GM12878 (cell line): ENCODE data around the gene VTI1A. TPM values are rescaled to one million over a fixed set of nuclear protein-coding genes. Genes with fewer than 3 reads are reported as not detected.

Experiments used
- ATAC-seq: fragments of 200-7000 bp; cut with Tn5 transposase; 3 replicates; pipeline ENCODE4 v1.9.1; 2020; ENCODE audit warnings: mild to moderate bottlenecking, moderate library complexity
- BruUV-seq: library from RNA; stranded (reverse); fragments of 400-500 nt; replicated peaks from 2 replicates; lab custom pipeline; 2021; lab: Mats Ljungman, UMichigan
- CTCF ChIA-PET: fragments of 300-600 bp; sonication (Branson Sonifier 250); formaldehyde crosslinking; extraction: SDS; loops from one replicate; lab custom pipeline; 2021; ENCODE audit warnings: inconsistent platforms; lab: Yijun Ruan, JAX
- POLR2A ChIA-PET: fragments of 350-600 bp; formaldehyde crosslinking; extraction: SDS; loops from one replicate; lab custom pipeline; 2021; ENCODE audit warnings: inconsistent platforms; lab: Charles Lee
- RAD21 ChIA-PET: fragments of 300-600 bp; sonication (Branson Sonifier 250); formaldehyde crosslinking; loops from one replicate; lab custom pipeline; 2023; ENCODE audit warnings: antibody characterized with exemption; ENCODE audit not compliant: unreplicated experiment; lab: Charles Lee
- SMC1A ChIA-PET: fragments of 300-600 bp; sonication (Branson Sonifier 250); formaldehyde crosslinking; loops from one replicate; lab custom pipeline; 2023; ENCODE audit not compliant: unreplicated experiment, uncharacterized antibody; lab: Charles Lee
- DNase-seq: peaks from one replicate; pipeline ENCODE4 v3.0.0-alpha.2; 2011; ENCODE audit warnings: low read depth, low spot score
- FAIRE-seq: peaks from 3 replicates; lab custom pipeline; 2011; peaks lifted over from hg19 to GRCh38; lab: Jason Lieb, UNC
- H2AFZ ChIP-seq: 2 replicates; pipeline ENCODE4 v1.6.0; 2011; ENCODE audit warnings: low read depth, low read length, control low read depth; ENCODE audit not compliant: control insufficient read depth
- H3K27ac ChIP-seq: 2 replicates; pipeline ENCODE4 v1.5.1; 2011; ENCODE audit warnings: control low read depth; ENCODE audit not compliant: control insufficient read depth, insufficient read depth
- H3K27me3 ChIP-seq, 2 experiments: replicated peaks in 1 of 2; 2 replicates each; pipeline versions ENCODE4 v1.6.0 to v1.6.1; 2011; ENCODE audit warnings: low read length in 1 of 2; ENCODE audit not compliant: control insufficient read depth in 2 of 2, insufficient read depth in 2 of 2
- H3K36me3 ChIP-seq, 2 experiments: 2 replicates each; pipeline ENCODE4 v1.5.1; 2011; ENCODE audit warnings: low read length in 1 of 2; ENCODE audit not compliant: control insufficient read depth in 2 of 2, insufficient read depth in 2 of 2
- H3K4me1 ChIP-seq: 2 replicates; pipeline ENCODE4 v1.6.1; 2011; ENCODE audit warnings: mild to moderate bottlenecking, low read length, moderate library complexity, mixed read lengths; ENCODE audit not compliant: control insufficient read depth, insufficient read depth
- H3K4me2 ChIP-seq: 2 replicates; pipeline ENCODE4 v1.6.0; 2011; ENCODE audit warnings: control low read depth; ENCODE audit not compliant: control insufficient read depth, insufficient read depth
- H3K4me3 ChIP-seq: fragments of 200-600 bp; sonication (generic); 2 replicates; pipeline ENCODE4 v1.5.1; 2016
- H3K79me2 ChIP-seq: 2 replicates; pipeline ENCODE4 v1.6.0; 2011; ENCODE audit warnings: low read length; ENCODE audit not compliant: control insufficient read depth, insufficient read depth
- H3K9ac ChIP-seq: 2 replicates; pipeline ENCODE4 v1.8.0; 2011; ENCODE audit warnings: low read length, control low read depth, mixed read lengths; ENCODE audit not compliant: control insufficient read depth, insufficient read depth
- H3K9me3 ChIP-seq: replicated peaks from 3 replicates; pipeline ENCODE4 v1.5.1; 2011; ENCODE audit warnings: mild to moderate bottlenecking, low read length; ENCODE audit not compliant: control insufficient read depth, insufficient read depth
- H4K20me1 ChIP-seq: 2 replicates; pipeline ENCODE4 v1.6.0; 2011; ENCODE audit not compliant: control insufficient read depth, insufficient read depth
- BMI1 ChIP-seq: fragments of 450-650 bp; IDR thresholded peaks from 2 replicates; pipeline ENCODE4 v1.6.1; 2016; ENCODE audit warnings: mild to moderate bottlenecking, moderate library complexity, borderline replicate concordance
- CBX3 ChIP-seq: fragments of 200-600 bp; sonication (generic); IDR thresholded peaks from 2 replicates; pipeline ENCODE4 v1.6.1; 2016; ENCODE audit warnings: low read depth, borderline replicate concordance
- CEBPB ChIP-seq, 2 experiments: fragments of 150-350 bp in 1 of 2; IDR thresholded peaks; 2 replicates each; pipeline ENCODE4 v1.6.1; 2012 to 2014; ENCODE audit warnings: low read depth in 2 of 2, low read length in 2 of 2, borderline replicate concordance in 1 of 2, inconsistent platforms in 1 of 2
- CEBPZ ChIP-seq: fragments of 150-350 bp; IDR thresholded peaks from 2 replicates; pipeline ENCODE4 v1.6.1; 2016; ENCODE audit warnings: low read depth, low read length
- CHD4 ChIP-seq: fragments of 200-600 bp; sonication (generic); IDR thresholded peaks from 2 replicates; pipeline ENCODE4 v1.6.1; 2016; ENCODE audit warnings: mild to moderate bottlenecking
- CREB1 ChIP-seq: IDR thresholded peaks from 2 replicates; pipeline ENCODE4 v1.6.1; 2012; ENCODE audit warnings: low read depth, mild to moderate bottlenecking, inconsistent platforms
- HDAC2 ChIP-seq: fragments of 200-600 bp; sonication (generic); IDR thresholded peaks from 2 replicates; pipeline ENCODE4 v1.6.1; 2017
- IKZF2 ChIP-seq, 2 experiments: fragments of 450-650 bp; IDR thresholded peaks; 2 replicates each; pipeline ENCODE4 v1.6.1; 2017; ENCODE audit warnings: mild to moderate bottlenecking in 2 of 2, moderate library complexity in 2 of 2
- MAX ChIP-seq: IDR thresholded peaks from 2 replicates; pipeline ENCODE4 v1.6.1; 2012; ENCODE audit warnings: low read depth, low read length, improper control_type of control experiment
- MLLT1 ChIP-seq: fragments of 450-650 bp; IDR thresholded peaks from 2 replicates; pipeline ENCODE4 v1.6.1; 2016; ENCODE audit warnings: mild to moderate bottlenecking
- MTA3 ChIP-seq: IDR thresholded peaks from 2 replicates; pipeline ENCODE4 v1.6.1; 2012; ENCODE audit warnings: low read length, inconsistent platforms, borderline replicate concordance
- NFXL1 ChIP-seq: fragments of 450-650 bp; IDR thresholded peaks from 2 replicates; pipeline ENCODE4 v1.6.1; 2017; ENCODE audit warnings: antibody characterized with exemption, mild to moderate bottlenecking, borderline replicate concordance
- POLR2AphosphoS5 ChIP-seq: IDR thresholded peaks from 2 replicates; pipeline ENCODE4 v1.6.1; 2011; ENCODE audit warnings: mild to moderate bottlenecking, low read length, inconsistent platforms
- PRDM15 ChIP-seq: fragments of 450-650 bp; formaldehyde crosslinking; IDR thresholded peaks from 2 replicates; pipeline ENCODE4 v1.4.0; 2020; ENCODE audit warnings: mild to moderate bottlenecking, moderate library complexity
- SMC3 ChIP-seq: IDR thresholded peaks from 2 replicates; pipeline ENCODE4 v1.6.1; 2011; ENCODE audit warnings: low read length, improper control_type of control experiment, borderline replicate concordance
- SREBF1 ChIP-seq: IDR thresholded peaks from 2 replicates; pipeline ENCODE4 v1.6.1; 2012; ENCODE audit warnings: mild to moderate bottlenecking, low read length
- TCF12 ChIP-seq: IDR thresholded peaks from 2 replicates; pipeline ENCODE4 v1.6.1; 2011; ENCODE audit warnings: low read depth, mild to moderate bottlenecking, low read length
- ZNF274 ChIP-seq: IDR thresholded peaks from one replicate; pipeline ENCODE4 v1.8.0; 2011; ENCODE audit not compliant: insufficient read length, insufficient read depth
- WGBS: methylation state at CpG from one replicate; pipeline ENCODE4 v1.1.6; 2016; ENCODE audit warnings: low lambda C conversion rate; ENCODE audit not compliant: insufficient replicate concordance, insufficient coverage; ENCODE audit errors: missing lambda C conversion rate; 5-methylcytosine and 5-hydroxymethylcytosine counted together
- in situ Hi-C: fragments of 300-500 bp; cut with MboI; formaldehyde crosslinking; loops from 9 replicates; pipeline ENCODE4 v1.14.3; 2018; ENCODE audit warnings: mixed read lengths
- intact Hi-C: fragments of 100-400 bp; cut with micrococcal nuclease; formaldehyde crosslinking; loops from one replicate; pipeline ENCODE4 v1.14.2; 2022; ENCODE audit not compliant: unreplicated experiment
- polyA plus RNA-seq, 11 experiments: library from polyadenylated mRNA; depleted of rRNA in 4 of 11; unstranded in 6 of 11; stranded (reverse) in 5 of 11; fragments of >200 nt; fragmentation: Nextera tagmentation in 4 of 11; fragmentation: Illumina TruSeq in 1 of 11; extraction: Ambion mirVana in 4 of 11; extraction: Trizol in 1 of 11; gene quantifications; 1 replicate in 1 of 11; 2 replicates in 10 of 11; pipeline versions ENCODE4 v1.2.1 to v1.2.3, GENCODE V29; 2011 to 2016; ENCODE audit warnings: inconsistent platforms in 2 of 11, missing spikeins in 2 of 11, low read depth in 1 of 11
- total RNA-seq, 4 experiments: library from RNA; depleted of rRNA in 3 of 4; stranded (reverse); fragments of >200 nt in 3 of 4; fragmentation: Illumina TruSeq in 1 of 4; extraction: Trizol in 1 of 4; gene quantifications; 2 replicates each; pipeline versions ENCODE4 v1.2.1 to v1.2.3, GENCODE V29; 2013 to 2021

Gene VTI1A
- total and polyA plus RNA-seq, 10 of the 15 experiments (the other 5 are each of a cell fraction or from before 2014, with no cell fraction given): 12.4 to 43.2 (median 27.5) TPM

GRCh38 chr10:112570585-112570984, 123.6 kb downstream of the VTI1A start:
- Histone ChIP-seq H3K9me3 (no peaks in the 10 kb centered on the region), H3K36me3 (no peaks in the 10 kb centered on the region), H3K27me3 (no peaks in the 10 kb centered on the region), H3K4me1 (no peaks in the 10 kb centered on the region), H3K27ac (no peak overlapping the region), H4K20me1 (no peaks in the 10 kb centered on the region), H3K79me2 (no peaks in the 10 kb centered on the region), H3K4me2 (no peak overlapping the region), H3K9ac (no peak overlapping the region), H3K4me3 (no peak overlapping the region), H2AFZ (no peak overlapping the region)
- ATAC-seq: no peak
- POLR2A ChIA-PET: no interaction called here
- intact Hi-C loops: no loop called here
- SMC1A ChIA-PET: interaction anchor here (1.0 kb wide), 1 partner anchor 70 kb away, joined by 3 read pairs; no protein-coding TSS in a partner anchor
- CTCF ChIA-PET: no interaction called here
- 97% methylated on average over 3 of the region's 3 CpGs for WGBS
- DNase-seq: no peak
- RAD21 ChIA-PET: no interaction called here
- in situ Hi-C loops: no loop called here
- no TSS peak for BruUV-seq
- FAIRE-seq: no peak
- TF ChIP-seq CEBPB (IDR thresholded peaks at IDR 0.05; ENCODE audit: borderline replicate concordance in 1 of 2, low read depth in 2 of 2, low read length in 2 of 2) (no peak), BMI1 (no peak), MTA3 (no peak), MLLT1 (no peak), PRDM15 (no peak), ZNF274 (no peak), CEBPZ (no peak), TCF12 (no peak), NFXL1 (no peak), CREB1 (no peak), MAX (no peak), CBX3 (no peak), IKZF2 (IDR thresholded peaks at IDR 0.05) (no peak), SREBF1 (no peak), HDAC2 (no peak), SMC3 (no peak), POLR2AphosphoS5 (no peak), CHD4 (no peak)
